Measurements from ENCODE around the gene BANF1. TPM values are rescaled to one million over a fixed set of nuclear protein-coding genes. Genes with fewer than 3 reads are reported as not detected.

BANF1 gene
- total RNA-seq, 1 experiment from 2014 or later, result 269 TPM

DNA sequence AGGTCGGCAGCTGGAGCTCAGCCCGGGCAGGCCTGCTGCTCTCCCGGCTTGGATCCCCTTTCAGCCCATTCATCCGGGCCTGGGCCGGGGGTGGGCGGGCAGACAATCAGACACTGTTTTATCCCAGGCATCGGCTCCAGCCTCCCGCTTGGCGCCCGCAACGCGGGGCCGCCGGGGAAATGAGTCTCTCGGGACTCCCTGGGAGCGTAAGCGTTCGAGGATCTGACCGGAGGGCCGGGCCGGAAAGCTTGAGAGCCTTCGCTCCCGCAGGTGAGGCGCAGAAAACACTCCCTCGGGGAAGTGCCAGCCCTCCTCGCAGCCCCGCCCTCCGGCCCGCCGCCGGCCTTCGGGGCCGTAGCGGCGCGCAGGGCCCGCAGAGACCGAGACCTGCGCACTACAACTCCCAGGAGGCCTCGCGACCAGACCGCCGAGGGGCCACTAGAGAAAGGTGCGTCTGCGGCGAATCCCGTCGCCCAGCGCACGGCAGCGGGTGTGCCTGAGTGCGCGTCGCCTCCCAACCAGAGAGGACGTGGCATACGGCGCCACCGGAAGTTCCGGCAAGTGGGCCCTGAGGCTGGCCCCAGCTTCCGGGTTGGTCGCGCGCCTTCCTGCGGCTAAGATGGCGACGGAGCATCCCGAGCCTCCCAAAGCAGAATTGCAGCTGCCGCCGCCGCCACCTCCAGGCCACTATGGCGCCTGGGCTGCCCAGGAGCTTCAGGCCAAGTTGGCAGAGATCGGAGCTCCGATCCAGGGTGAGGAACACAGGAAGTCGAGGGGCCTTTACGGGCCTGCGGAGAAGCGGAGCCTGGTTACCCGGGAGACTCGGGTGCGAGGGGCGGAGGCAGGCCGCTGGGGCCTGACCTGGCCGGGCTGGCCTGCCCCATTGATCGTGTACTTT, 49.7 kb downstream of the BANF1 start, which contains the start of gene SF3B2 (continued):
- TF ChIP-seq, protein P1, sequence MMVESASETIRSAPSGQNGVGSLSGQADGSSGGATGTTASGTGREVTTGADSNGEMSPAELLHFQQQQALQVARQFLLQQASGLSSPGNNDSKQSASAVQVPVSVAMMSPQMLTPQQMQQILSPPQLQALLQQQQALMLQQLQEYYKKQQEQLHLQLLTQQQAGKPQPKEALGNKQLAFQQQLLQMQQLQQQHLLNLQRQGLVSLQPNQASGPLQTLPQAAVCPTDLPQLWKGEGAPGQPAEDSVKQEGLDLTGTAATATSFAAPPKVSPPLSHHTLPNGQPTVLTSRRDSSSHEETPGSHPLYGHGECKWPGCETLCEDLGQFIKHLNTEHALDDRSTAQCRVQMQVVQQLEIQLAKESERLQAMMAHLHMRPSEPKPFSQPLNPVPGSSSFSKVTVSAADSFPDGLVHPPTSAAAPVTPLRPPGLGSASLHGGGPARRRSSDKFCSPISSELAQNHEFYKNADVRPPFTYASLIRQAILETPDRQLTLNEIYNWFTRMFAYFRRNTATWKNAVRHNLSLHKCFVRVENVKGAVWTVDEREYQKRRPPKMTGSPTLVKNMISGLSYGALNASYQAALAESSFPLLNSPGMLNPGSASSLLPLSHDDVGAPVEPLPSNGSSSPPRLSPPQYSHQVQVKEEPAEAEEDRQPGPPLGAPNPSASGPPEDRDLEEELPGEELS (CRISPR knock-in tag; IDR thresholded peaks at IDR 0.05), result no peak
- TF ChIP-seq, protein P2, sequence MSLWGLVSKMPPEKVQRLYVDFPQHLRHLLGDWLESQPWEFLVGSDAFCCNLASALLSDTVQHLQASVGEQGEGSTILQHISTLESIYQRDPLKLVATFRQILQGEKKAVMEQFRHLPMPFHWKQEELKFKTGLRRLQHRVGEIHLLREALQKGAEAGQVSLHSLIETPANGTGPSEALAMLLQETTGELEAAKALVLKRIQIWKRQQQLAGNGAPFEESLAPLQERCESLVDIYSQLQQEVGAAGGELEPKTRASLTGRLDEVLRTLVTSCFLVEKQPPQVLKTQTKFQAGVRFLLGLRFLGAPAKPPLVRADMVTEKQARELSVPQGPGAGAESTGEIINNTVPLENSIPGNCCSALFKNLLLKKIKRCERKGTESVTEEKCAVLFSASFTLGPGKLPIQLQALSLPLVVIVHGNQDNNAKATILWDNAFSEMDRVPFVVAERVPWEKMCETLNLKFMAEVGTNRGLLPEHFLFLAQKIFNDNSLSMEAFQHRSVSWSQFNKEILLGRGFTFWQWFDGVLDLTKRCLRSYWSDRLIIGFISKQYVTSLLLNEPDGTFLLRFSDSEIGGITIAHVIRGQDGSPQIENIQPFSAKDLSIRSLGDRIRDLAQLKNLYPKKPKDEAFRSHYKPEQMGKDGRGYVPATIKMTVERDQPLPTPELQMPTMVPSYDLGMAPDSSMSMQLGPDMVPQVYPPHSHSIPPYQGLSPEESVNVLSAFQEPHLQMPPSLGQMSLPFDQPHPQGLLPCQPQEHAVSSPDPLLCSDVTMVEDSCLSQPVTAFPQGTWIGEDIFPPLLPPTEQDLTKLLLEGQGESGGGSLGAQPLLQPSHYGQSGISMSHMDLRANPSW (CRISPR knock-in tag; conservative IDR thresholded peaks at IDR 0.05; ENCODE audit: low read depth), result no peak
- TF ChIP-seq, protein P3, sequence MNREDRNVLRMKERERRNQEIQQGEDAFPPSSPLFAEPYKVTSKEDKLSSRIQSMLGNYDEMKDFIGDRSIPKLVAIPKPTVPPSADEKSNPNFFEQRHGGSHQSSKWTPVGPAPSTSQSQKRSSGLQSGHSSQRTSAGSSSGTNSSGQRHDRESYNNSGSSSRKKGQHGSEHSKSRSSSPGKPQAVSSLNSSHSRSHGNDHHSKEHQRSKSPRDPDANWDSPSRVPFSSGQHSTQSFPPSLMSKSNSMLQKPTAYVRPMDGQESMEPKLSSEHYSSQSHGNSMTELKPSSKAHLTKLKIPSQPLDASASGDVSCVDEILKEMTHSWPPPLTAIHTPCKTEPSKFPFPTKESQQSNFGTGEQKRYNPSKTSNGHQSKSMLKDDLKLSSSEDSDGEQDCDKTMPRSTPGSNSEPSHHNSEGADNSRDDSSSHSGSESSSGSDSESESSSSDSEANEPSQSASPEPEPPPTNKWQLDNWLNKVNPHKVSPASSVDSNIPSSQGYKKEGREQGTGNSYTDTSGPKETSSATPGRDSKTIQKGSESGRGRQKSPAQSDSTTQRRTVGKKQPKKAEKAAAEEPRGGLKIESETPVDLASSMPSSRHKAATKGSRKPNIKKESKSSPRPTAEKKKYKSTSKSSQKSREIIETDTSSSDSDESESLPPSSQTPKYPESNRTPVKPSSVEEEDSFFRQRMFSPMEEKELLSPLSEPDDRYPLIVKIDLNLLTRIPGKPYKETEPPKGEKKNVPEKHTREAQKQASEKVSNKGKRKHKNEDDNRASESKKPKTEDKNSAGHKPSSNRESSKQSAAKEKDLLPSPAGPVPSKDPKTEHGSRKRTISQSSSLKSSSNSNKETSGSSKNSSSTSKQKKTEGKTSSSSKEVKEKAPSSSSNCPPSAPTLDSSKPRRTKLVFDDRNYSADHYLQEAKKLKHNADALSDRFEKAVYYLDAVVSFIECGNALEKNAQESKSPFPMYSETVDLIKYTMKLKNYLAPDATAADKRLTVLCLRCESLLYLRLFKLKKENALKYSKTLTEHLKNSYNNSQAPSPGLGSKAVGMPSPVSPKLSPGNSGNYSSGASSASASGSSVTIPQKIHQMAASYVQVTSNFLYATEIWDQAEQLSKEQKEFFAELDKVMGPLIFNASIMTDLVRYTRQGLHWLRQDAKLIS (CRISPR knock-in tag; IDR thresholded peaks at IDR 0.05; ENCODE audit: borderline replicate concordance), result no peak
- TF ChIP-seq ZNF219 (CRISPR knock-in tag; IDR thresholded peaks at IDR 0.05; ENCODE audit: borderline replicate concordance), result no peak; the same call in 1 of the 2 replicates
- TF ChIP-seq, protein P4, sequence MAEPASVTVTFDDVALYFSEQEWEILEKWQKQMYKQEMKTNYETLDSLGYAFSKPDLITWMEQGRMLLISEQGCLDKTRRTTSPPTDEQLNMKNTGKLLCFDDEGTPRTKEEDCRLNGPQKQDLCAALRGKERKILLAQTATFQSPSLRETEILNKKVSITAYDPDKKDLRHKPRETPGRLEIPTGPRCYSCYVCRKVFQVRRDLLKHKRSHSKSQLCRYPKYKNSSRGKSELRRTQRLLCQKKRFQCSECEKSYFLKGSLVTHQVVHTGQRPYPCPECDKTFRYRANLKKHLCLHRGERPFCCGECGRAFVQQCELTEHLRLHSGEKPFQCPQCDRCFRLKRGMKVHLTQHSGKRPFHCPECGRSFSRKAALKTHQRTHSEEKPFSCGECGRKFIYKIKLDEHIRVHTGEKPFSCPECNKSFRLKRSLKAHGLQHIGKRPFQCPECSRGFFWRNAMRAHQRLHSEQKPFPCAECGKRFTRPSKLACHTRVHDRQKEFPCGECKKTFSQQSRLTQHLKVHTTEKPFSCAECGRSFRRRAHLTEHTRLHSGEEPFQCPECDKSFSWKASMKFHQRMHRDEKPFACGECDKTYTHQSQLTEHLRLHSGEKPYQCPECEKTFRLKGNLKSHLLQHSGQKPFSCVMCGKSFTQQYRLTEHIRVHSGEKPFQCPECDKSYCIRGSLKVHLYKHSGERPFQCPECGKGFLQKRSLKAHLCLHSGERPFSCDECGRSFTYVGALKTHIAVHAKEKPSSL (CRISPR knock-in tag; conservative IDR thresholded peaks at IDR 0.05), result no peak
- no peak for TF ChIP-seq NFE2L1 (CRISPR knock-in tag; IDR thresholded peaks at IDR 0.05)
- TF ChIP-seq, protein P5, sequence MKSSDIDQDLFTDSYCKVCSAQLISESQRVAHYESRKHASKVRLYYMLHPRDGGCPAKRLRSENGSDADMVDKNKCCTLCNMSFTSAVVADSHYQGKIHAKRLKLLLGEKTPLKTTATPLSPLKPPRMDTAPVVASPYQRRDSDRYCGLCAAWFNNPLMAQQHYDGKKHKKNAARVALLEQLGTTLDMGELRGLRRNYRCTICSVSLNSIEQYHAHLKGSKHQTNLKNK (CRISPR knock-in tag; IDR thresholded peaks at IDR 0.05), result no peak
- TF ChIP-seq, protein P6, sequence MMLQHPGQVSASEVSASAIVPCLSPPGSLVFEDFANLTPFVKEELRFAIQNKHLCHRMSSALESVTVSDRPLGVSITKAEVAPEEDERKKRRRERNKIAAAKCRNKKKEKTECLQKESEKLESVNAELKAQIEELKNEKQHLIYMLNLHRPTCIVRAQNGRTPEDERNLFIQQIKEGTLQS (CRISPR knock-in tag; conservative IDR thresholded peaks at IDR 0.05), result no peak
- no peak for TF ChIP-seq SOX15 (CRISPR knock-in tag; IDR thresholded peaks at IDR 0.05)
- peak; percentile 85 for TF ChIP-seq FOXK1 (CRISPR knock-in tag; IDR thresholded peaks at IDR 0.05)
- no peak for TF ChIP-seq NFATC4 (CRISPR knock-in tag; IDR thresholded peaks at IDR 0.05)
- TF ChIP-seq NR1H2 (CRISPR knock-in tag; IDR thresholded peaks at IDR 0.05), result no peak
- TF ChIP-seq, protein P7, sequence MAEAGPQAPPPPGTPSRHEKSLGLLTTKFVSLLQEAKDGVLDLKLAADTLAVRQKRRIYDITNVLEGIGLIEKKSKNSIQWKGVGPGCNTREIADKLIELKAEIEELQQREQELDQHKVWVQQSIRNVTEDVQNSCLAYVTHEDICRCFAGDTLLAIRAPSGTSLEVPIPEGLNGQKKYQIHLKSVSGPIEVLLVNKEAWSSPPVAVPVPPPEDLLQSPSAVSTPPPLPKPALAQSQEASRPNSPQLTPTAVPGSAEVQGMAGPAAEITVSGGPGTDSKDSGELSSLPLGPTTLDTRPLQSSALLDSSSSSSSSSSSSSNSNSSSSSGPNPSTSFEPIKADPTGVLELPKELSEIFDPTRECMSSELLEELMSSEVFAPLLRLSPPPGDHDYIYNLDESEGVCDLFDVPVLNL (CRISPR knock-in tag; IDR thresholded peaks at IDR 0.05; ENCODE audit: borderline replicate concordance, low read depth), result no peak
- TF ChIP-seq ZNF396 (CRISPR knock-in tag; IDR thresholded peaks at IDR 0.05; ENCODE audit: borderline replicate concordance), result no peak
- TF ChIP-seq, protein P8, sequence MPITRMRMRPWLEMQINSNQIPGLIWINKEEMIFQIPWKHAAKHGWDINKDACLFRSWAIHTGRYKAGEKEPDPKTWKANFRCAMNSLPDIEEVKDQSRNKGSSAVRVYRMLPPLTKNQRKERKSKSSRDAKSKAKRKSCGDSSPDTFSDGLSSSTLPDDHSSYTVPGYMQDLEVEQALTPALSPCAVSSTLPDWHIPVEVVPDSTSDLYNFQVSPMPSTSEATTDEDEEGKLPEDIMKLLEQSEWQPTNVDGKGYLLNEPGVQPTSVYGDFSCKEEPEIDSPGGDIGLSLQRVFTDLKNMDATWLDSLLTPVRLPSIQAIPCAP (CRISPR knock-in tag; IDR thresholded peaks at IDR 0.05), result no peak
- TF ChIP-seq, protein P9, sequence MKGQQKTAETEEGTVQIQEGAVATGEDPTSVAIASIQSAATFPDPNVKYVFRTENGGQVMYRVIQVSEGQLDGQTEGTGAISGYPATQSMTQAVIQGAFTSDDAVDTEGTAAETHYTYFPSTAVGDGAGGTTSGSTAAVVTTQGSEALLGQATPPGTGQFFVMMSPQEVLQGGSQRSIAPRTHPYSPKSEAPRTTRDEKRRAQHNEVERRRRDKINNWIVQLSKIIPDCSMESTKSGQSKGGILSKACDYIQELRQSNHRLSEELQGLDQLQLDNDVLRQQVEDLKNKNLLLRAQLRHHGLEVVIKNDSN (CRISPR knock-in tag; IDR thresholded peaks at IDR 0.05), result peak; percentile 8; the same call in 1 of the 2 replicates
- TF ChIP-seq, protein P10, sequence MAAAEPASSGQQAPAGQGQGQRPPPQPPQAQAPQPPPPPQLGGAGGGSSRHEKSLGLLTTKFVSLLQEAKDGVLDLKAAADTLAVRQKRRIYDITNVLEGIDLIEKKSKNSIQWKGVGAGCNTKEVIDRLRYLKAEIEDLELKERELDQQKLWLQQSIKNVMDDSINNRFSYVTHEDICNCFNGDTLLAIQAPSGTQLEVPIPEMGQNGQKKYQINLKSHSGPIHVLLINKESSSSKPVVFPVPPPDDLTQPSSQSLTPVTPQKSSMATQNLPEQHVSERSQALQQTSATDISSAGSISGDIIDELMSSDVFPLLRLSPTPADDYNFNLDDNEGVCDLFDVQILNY (CRISPR knock-in tag; IDR thresholded peaks at IDR 0.05), result peak; percentile 84
- TF ChIP-seq, protein P11, sequence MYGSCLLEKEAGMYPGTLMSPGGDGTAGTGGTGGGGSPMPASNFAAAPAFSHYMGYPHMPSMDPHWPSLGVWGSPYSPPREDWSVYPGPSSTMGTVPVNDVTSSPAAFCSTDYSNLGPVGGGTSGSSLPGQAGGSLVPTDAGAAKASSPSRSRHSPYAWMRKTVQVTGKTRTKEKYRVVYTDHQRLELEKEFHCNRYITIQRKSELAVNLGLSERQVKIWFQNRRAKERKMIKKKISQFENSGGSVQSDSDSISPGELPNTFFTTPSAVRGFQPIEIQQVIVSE (CRISPR knock-in tag; IDR thresholded peaks at IDR 0.05; ENCODE audit: borderline replicate concordance), result no peak
- no peak for TF ChIP-seq HMGA2 (CRISPR knock-in tag; IDR thresholded peaks at IDR 0.05)
- no peak for TF ChIP-seq GRHL2 (CRISPR knock-in tag; IDR thresholded peaks at IDR 0.05; ENCODE audit: insufficient replicate concordance, severe bottlenecking)
- TF ChIP-seq SP1 (CRISPR knock-in tag; conservative IDR thresholded peaks at IDR 0.05), result peak; percentile 86
